Keratinocyte (primary cell): ENCODE measurements around the gene TXNRD2. TPM values are rescaled to one million over a fixed set of nuclear protein-coding genes. Genes with fewer than 3 reads are reported as not detected.

ENCODE experiments used
- DNase-seq: peaks from one replicate; pipeline ENCODE4 v3.0.0-alpha.2; 2011; ENCODE audit warnings: low read depth, missing footprints, low spot score
- FAIRE-seq: peaks from 2 replicates; lab custom pipeline; 2011; peaks lifted over from hg19 to GRCh38; lab: Jason Lieb, UNC
- H2AFZ ChIP-seq: 2 replicates; pipeline ENCODE4 v1.6.0; 2012; ENCODE audit warnings: low read length, control low read depth, inconsistent platforms; ENCODE audit not compliant: control insufficient read depth
- H3K27ac ChIP-seq: 2 replicates; pipeline ENCODE4 v1.5.1; 2011; ENCODE audit warnings: low read length; ENCODE audit not compliant: control insufficient read depth, insufficient read depth
- H3K27me3 ChIP-seq: 3 replicates; pipeline ENCODE4 v1.6.0; 2011; ENCODE audit warnings: low read length; ENCODE audit not compliant: control insufficient read depth, insufficient read depth; ENCODE audit errors: extremely low read depth
- H3K36me3 ChIP-seq, 2 experiments: 2 replicates in 1 of 2; 3 replicates in 1 of 2; pipeline ENCODE4 v1.5.1; 2011; ENCODE audit warnings: low read length in 2 of 2, mild to moderate bottlenecking in 1 of 2; ENCODE audit not compliant: control insufficient read depth in 2 of 2, insufficient read depth in 2 of 2; ENCODE audit errors: extremely low read depth in 1 of 2
- H3K4me1 ChIP-seq: 3 replicates; pipeline ENCODE4 v1.5.1; 2011; ENCODE audit warnings: low read length; ENCODE audit not compliant: control insufficient read depth, insufficient read depth; ENCODE audit errors: extremely low read depth
- H3K4me2 ChIP-seq: 3 replicates; pipeline ENCODE4 v1.6.0; 2011; ENCODE audit warnings: low read depth, low read length; ENCODE audit not compliant: control insufficient read depth, insufficient read depth; ENCODE audit errors: extremely low read depth
- H3K4me3 ChIP-seq, 3 experiments: fragments of 200-600 bp in 1 of 3; sonication (generic) in 1 of 3; 2 replicates in 2 of 3; 3 replicates in 1 of 3; pipeline ENCODE4 v1.5.1; 2011 to 2016; ENCODE audit warnings: low read length in 3 of 3, mild to moderate bottlenecking in 3 of 3, control low read depth in 2 of 3, inconsistent platforms in 1 of 3, low read depth in 1 of 3, mixed read lengths in 1 of 3, mixed run types in 1 of 3, moderate library complexity in 1 of 3; ENCODE audit not compliant: control insufficient read depth in 2 of 3, insufficient read depth in 2 of 3; ENCODE audit errors: extremely low read depth in 1 of 3
- H3K79me2 ChIP-seq: 2 replicates; pipeline ENCODE4 v1.6.0; 2012; ENCODE audit warnings: low read length; ENCODE audit not compliant: control insufficient read depth, insufficient read depth
- H3K9ac ChIP-seq: 3 replicates; pipeline ENCODE4 v1.6.0; 2011; ENCODE audit warnings: low read length; ENCODE audit not compliant: control insufficient read depth, insufficient read depth; ENCODE audit errors: extremely low read depth
- H3K9me1 ChIP-seq: 3 replicates; pipeline ENCODE4 v1.6.0; 2011; ENCODE audit warnings: low read length; ENCODE audit not compliant: control insufficient read depth, insufficient read depth; ENCODE audit errors: extremely low read depth
- H3K9me3 ChIP-seq: 2 replicates; pipeline ENCODE4 v1.5.1; 2012; ENCODE audit warnings: low read depth, low read length; ENCODE audit not compliant: control insufficient read depth
- H4K20me1 ChIP-seq: 3 replicates; pipeline ENCODE4 v1.6.0; 2011; ENCODE audit warnings: low read length; ENCODE audit not compliant: control insufficient read depth, insufficient read depth; ENCODE audit errors: extremely low read depth
- EZH2 ChIP-seq: IDR thresholded peaks from one replicate; pipeline ENCODE4 v1.6.1; 2012; ENCODE audit warnings: inconsistent platforms, mild to moderate bottlenecking, low read length, moderate library complexity
- dilution Hi-C: fragments of 300-500 bp; cut with MboI; formaldehyde crosslinking; loops from one replicate; pipeline ENCODE4 v1.7.0; 2020; ENCODE audit warnings: low sequenced_read_pairs; ENCODE audit not compliant: extremely low pct_ligation_motif_present
- polyA plus RNA-seq, 5 experiments: library from polyadenylated mRNA; depleted of rRNA in 3 of 5; stranded (reverse) in 3 of 5; stranded (forward) in 1 of 5; unstranded in 1 of 5; fragments of >200 nt; gene quantifications; 1 replicate in 1 of 5; 2 replicates in 3 of 5; 3 replicates in 1 of 5; pipeline versions ENCODE4 v1.2.1 to v1.2.3, GENCODE V29; 2011 to 2012; ENCODE audit warnings: missing spikeins in 2 of 5, low read depth in 1 of 5, low replicate concordance in 1 of 5
- TF ChIP-seq, protein P1 (sequence below), 3 experiments: IDR thresholded peaks in 1 of 3; conservative IDR thresholded peaks in 1 of 3; optimal IDR thresholded peaks in 1 of 3; 2 replicates in 2 of 3; 3 replicates in 1 of 3; pipeline versions ENCODE3 to v1.5.1; 2011; ENCODE audit warnings: low read length in 3 of 3, mild to moderate bottlenecking in 3 of 3, moderate library complexity in 2 of 3, control low read depth in 1 of 3, inconsistent platforms in 1 of 3; ENCODE audit not compliant: insufficient read depth in 2 of 3; ENCODE audit errors: extremely low read depth in 1 of 3

Gene TXNRD2
- polyA plus RNA-seq, 1 donor (not counting 4 experiments of a cell fraction or from before 2014, with no cell fraction given) = 16.0 TPM

DNA sequence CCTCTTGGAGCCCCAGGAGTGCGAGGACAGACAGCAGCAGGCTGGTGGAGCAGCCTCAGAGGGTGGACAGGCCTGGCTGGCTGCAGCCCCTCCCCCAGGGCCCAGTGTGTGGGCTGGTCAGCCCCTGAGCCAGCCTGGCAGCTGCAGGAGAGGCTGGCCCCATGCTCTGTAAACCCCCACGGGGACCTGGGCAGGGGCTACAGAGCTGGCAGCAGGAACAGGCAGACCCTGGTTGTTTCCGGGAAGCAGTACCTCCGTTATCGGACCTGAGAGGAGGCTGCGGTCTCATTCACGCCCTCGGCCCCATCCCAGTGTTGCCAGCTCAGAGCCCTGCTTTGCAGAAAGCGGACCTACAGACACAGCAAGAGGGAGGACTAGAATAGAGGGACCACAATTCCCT lies 38.6 kb downstream of the TXNRD2 start:
- Histone ChIP-seq H3K9ac (no peak overlapping the region), H3K9me3 (no peaks in the 10 kb centered on the region), H3K4me3 (no peak overlapping the region), H3K4me2 (no peak overlapping the region), H3K27me3 (no peaks in the 10 kb centered on the region), H3K36me3 (no peaks in the 10 kb centered on the region), H3K79me2 (no peaks in the 10 kb centered on the region), H2AFZ (no peak overlapping the region), H4K20me1 (no peaks in the 10 kb centered on the region), H3K4me1 (no peaks in the 10 kb centered on the region), H3K27ac (no peak overlapping the region), H3K9me1 (no peaks in the 10 kb centered on the region)
- dilution Hi-C loops = no loop called here
- TF ChIP-seq, protein P1, sequence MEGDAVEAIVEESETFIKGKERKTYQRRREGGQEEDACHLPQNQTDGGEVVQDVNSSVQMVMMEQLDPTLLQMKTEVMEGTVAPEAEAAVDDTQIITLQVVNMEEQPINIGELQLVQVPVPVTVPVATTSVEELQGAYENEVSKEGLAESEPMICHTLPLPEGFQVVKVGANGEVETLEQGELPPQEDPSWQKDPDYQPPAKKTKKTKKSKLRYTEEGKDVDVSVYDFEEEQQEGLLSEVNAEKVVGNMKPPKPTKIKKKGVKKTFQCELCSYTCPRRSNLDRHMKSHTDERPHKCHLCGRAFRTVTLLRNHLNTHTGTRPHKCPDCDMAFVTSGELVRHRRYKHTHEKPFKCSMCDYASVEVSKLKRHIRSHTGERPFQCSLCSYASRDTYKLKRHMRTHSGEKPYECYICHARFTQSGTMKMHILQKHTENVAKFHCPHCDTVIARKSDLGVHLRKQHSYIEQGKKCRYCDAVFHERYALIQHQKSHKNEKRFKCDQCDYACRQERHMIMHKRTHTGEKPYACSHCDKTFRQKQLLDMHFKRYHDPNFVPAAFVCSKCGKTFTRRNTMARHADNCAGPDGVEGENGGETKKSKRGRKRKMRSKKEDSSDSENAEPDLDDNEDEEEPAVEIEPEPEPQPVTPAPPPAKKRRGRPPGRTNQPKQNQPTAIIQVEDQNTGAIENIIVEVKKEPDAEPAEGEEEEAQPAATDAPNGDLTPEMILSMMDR (optimal IDR thresholded peaks at IDR 0.05 in 1 of 3, IDR thresholded peaks at IDR 0.05 in 1 of 3, conservative IDR thresholded peaks at IDR 0.05 in 1 of 3; ENCODE audit: extremely low read depth in 1 of 3, insufficient read depth in 2 of 3, low read length in 3 of 3) = no peak
- no peak for TF ChIP-seq EZH2
- DNase-seq (no peak), FAIRE-seq (no peak)

DNA sequence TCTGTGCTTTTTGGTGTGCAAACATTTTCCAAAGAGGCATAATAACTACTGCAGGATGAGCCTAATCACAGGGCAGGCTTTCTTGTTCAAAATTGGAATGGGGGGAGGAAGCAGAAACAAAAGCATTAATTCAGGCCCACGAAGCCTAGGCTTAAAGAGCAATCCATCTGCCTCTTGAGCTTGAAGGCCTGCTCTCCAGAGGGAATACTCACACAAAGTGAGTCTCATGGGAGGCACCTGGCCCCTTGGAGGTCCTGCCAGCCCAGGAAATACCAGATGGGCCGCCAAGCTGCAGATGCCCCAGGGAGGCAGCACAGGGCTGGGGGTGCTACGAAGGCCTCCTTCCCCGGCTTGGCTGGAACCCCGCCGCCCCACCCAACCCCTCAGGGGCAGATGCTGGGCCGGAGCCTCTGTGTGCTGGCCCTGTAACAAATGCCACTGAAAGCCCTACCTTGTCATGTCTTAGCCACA lies 39.3 kb downstream of the TXNRD2 start:
- dilution Hi-C loops = no loop called here
- TF ChIP-seq EZH2 = no peak
- FAIRE-seq (no peak), DNase-seq (no peak)
- Histone ChIP-seq H3K4me3 (no peak overlapping the region), H3K9me3 (no peaks in the 10 kb centered on the region), H3K9me1 (no peaks in the 10 kb centered on the region), H3K79me2 (no peaks in the 10 kb centered on the region), H3K4me1 (no peaks in the 10 kb centered on the region), H4K20me1 (no peaks in the 10 kb centered on the region), H3K36me3 (no peaks in the 10 kb centered on the region), H3K9ac (no peak overlapping the region), H3K27ac (no peak overlapping the region), H3K4me2 (no peak overlapping the region), H3K27me3 (no peaks in the 10 kb centered on the region), H2AFZ (no peak overlapping the region)
